Lower leg skin (tissue), 3 donors: Measurements from ENCODE around the gene LCA5.

ENCODE experiments used
- POLR2A ChIP-seq, 2 donors: fragments of 450-650 bp; IDR thresholded peaks; one replicate each; pipeline ENCODE4 v1.6.1; 2016 to 2017; ENCODE audit warnings: antibody characterized with exemption in 2 of 2, mild to moderate bottlenecking in 1 of 2, moderate library complexity in 1 of 2
- TF ChIP-seq, protein P1 (sequence below), 3 donors: fragments of 450-650 bp; IDR thresholded peaks; one replicate each; pipeline ENCODE4 v1.5.1; 2016; ENCODE audit warnings: antibody characterized with exemption in 3 of 3, mild to moderate bottlenecking in 3 of 3, moderate library complexity in 2 of 3

DNA sequence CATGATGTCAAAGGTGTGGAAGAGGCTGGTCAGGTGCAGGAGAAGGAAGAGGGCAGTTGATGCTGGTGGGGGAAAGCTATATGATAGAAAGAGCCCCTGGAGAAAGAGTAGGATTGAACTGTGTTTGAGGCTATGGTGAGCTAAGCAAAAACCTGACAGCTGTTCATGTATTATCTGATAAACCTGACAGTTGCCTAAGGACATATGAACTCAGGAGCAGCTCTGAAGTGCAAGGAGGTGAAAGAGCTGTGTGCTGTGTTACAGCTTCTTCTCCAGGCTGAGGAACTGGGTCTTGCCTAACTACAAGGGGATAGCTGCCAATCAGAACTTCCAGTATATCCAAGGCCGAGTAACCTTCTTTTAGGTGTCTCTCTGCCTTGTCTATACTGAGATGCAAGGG is 81.8 kb downstream of the LCA5 start:
- no peak for TF ChIP-seq POLR2A (IDR thresholded peaks at IDR 0.05)
- TF ChIP-seq, protein P1, sequence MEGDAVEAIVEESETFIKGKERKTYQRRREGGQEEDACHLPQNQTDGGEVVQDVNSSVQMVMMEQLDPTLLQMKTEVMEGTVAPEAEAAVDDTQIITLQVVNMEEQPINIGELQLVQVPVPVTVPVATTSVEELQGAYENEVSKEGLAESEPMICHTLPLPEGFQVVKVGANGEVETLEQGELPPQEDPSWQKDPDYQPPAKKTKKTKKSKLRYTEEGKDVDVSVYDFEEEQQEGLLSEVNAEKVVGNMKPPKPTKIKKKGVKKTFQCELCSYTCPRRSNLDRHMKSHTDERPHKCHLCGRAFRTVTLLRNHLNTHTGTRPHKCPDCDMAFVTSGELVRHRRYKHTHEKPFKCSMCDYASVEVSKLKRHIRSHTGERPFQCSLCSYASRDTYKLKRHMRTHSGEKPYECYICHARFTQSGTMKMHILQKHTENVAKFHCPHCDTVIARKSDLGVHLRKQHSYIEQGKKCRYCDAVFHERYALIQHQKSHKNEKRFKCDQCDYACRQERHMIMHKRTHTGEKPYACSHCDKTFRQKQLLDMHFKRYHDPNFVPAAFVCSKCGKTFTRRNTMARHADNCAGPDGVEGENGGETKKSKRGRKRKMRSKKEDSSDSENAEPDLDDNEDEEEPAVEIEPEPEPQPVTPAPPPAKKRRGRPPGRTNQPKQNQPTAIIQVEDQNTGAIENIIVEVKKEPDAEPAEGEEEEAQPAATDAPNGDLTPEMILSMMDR (IDR thresholded peaks at IDR 0.05): no peak
